Large intestine (tissue), 3 donors: Measurements from ENCODE around the gene STMN1. TPM values are rescaled to one million over a fixed set of nuclear protein-coding genes. Genes with fewer than 3 reads are reported as not detected.
A peak's percentile ranks its signal among the peaks of the same experiment; 100 is the strongest.

ENCODE experiments used
- DNase-seq, 2 donors: peaks; one replicate each; pipeline versions ENCODE4 v3.0.0 to v3.0.0-alpha.2; 2013
- H3K27ac ChIP-seq: one replicate; pipeline ENCODE4 v1.5.1; 2013; ENCODE audit warnings: low read length
- H3K27me3 ChIP-seq: 2 replicates; pipeline ENCODE4 v1.6.1; 2013; ENCODE audit warnings: low read length; ENCODE audit not compliant: control insufficient read depth, insufficient read depth
- H3K36me3 ChIP-seq: 2 replicates; pipeline ENCODE4 v1.6.1; 2013; ENCODE audit warnings: low read length; ENCODE audit not compliant: control insufficient read depth, insufficient read depth
- H3K4me1 ChIP-seq: one replicate; pipeline ENCODE4 v1.6.1; 2013; ENCODE audit warnings: low read length; ENCODE audit not compliant: control insufficient read depth, insufficient read depth
- H3K4me3 ChIP-seq: one replicate; pipeline ENCODE4 v1.5.1; 2013; ENCODE audit warnings: low read length
- H3K9me3 ChIP-seq: one replicate; pipeline ENCODE4 v1.6.1; 2013; ENCODE audit warnings: mild to moderate bottlenecking, low read depth, low read length, moderate library complexity; ENCODE audit not compliant: control insufficient read depth
- WGBS: methylation state at CpG from one replicate; pipeline ENCODE4 v1.1.5; 2013; ENCODE audit warnings: low lambda C conversion rate; ENCODE audit not compliant: insufficient coverage; 5-methylcytosine and 5-hydroxymethylcytosine counted together
- polyA plus RNA-seq: library from polyadenylated mRNA; unstranded; fragments of 120-200 nt; gene quantifications from one replicate; pipeline ENCODE4 v1.2.1, GENCODE V29; 2013

The STMN1 gene
- polyA plus RNA-seq, 1 donor = 417 TPM

DNA sequence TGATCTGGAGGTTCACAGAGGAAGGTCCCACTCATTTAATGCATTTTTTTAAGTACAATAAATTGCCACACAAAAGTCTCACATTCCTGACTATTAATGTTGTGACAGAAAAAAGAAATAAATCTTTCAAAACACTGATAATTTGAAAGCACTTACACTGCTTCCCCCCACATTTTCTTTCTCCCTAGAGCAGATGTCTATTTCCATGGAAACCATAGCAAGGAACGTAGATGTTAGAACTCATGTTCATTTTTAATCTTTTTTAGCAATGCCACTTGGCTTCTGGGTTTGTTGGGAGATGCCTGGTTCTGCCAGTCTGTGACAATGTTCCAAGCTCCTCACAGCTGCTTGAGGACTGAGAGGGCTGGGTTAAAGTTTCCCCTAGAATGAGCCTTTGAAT lies 1.9 kb upstream of the STMN1 start:
- no peak for DNase-seq
- Histone ChIP-seq H3K36me3 (peaks cover 5% of the 10 kb centered on the region), H3K27me3 (no peaks in the 10 kb centered on the region), H3K4me1 (peaks cover 11% of the 10 kb centered on the region), H3K27ac (no peak overlapping the region), H3K9me3 (no peaks in the 10 kb centered on the region), H3K4me3 (no peak overlapping the region)
- WGBS = no CpG with 5 or more reads among the region's 1 CpG

DNA sequence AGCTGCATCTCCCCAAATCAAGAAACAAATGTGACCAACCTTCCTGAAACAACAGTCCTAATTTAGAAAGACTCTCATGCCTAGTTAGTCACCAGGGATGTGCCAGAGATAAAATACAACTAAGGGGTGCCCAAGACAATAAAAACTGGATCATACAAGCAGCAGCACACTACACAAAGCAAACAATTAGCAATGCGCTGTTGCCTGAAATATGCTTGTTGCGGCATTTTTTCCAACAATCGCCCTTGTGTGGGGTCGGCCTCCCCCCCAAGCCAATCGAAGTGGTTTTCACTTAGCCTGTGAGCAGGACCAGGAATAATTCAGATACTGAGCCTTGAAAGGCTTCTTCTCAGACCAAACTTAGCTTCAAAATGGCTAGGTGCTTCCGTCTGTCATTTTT lies 1.4 kb upstream of the STMN1 start:
- DNase-seq = no peak
- no CpG with 5 or more reads among the region's 6 CpGs for WGBS
- no peak overlapping the region for H3K27ac ChIP-seq
- peaks cover 12% of the 10 kb centered on the region for H3K4me1 ChIP-seq
- no peaks in the 10 kb centered on the region for H3K27me3 ChIP-seq
- no peaks in the 10 kb centered on the region for H3K9me3 ChIP-seq
- no peak overlapping the region for H3K4me3 ChIP-seq
- peaks cover 8% of the 10 kb centered on the region for H3K36me3 ChIP-seq

DNA sequence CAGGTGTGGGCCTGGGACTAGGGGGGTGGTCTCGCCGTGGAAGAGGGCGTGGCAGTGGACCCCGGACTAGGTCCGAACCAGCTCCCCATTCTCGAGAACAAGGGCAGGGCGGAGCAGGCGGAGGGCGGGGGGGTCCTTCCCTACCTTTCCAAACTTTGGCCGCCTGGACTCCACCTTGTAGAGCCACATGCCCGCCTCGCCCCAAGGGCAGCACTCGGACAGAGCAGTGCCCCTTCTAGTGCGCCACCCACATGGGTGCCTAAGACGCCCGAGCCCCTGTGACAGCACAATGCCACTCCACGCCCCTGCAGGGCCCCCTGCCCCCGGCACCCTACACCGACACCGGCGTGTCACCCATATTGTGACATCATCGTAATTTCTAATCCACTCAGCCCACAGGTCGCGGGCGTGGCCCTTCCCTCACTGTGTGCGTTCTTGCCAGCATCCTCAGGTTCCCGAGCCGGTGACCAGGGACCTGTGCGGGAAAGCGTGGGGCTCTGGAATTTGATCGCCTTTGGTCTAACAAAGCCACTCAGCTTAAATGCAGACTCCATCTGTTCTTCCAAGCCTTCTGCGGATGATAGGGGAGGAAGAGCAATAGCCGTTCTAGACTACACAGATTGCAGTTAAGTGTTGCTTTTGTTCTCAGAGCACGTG lies 553 bp upstream of the STMN1 start:
- WGBS = no CpG with 5 or more reads among the region's 34 CpGs
- DNase-seq = peak; percentile 33 to 68
- H3K4me1 ChIP-seq = peaks cover 12% of the 10 kb centered on the region
- no peaks in the 10 kb centered on the region for H3K9me3 ChIP-seq
- H3K27ac ChIP-seq = no peak overlapping the region
- peak overlapping the region; percentile 65 for H3K4me3 ChIP-seq
- H3K27me3 ChIP-seq = no peaks in the 10 kb centered on the region
- peaks cover 11% of the 10 kb centered on the region for H3K36me3 ChIP-seq

DNA sequence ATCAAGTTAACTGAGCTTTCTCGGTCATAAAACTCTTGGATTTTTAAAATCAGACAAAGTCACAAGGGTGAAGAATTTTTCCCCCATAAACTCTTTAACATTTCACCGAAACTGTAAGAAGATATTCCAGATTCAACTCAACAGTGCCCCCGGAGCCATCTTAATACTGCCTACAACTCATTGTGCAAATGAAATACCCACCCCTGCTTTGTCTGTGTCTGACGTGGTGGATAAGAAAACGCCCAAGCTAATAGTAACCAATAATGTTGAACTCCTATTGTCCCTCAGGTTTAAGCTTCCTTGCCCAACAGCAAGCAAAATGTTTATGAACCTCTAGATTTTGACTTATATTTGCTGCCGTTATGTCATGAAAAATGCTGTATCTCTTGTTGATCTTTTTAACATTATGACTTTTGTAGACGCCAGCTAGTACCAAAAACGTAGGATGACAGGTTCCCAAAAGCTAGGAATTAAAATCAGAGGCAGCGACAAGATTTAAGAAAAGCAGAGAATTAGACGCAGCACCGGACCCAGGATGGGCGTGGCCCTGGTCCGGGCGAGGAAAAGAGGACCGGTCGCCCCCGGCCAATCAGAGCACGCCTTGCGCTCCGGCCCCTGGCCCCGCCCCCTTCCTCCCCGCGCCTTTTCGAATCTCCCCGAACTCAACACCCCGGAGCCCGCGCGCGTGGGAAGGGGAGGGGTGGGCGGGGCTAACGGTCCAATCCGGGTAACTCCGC lies 1.1 kb downstream of the STMN1 start:
- H3K27me3 ChIP-seq = no peaks in the 10 kb centered on the region
- H3K27ac ChIP-seq = peak overlapping the region; percentile 56
- H3K4me3 ChIP-seq = peak overlapping the region; percentile 65
- WGBS = 0% methylated on average over 2 of the region's 34 CpGs
- no peaks in the 10 kb centered on the region for H3K9me3 ChIP-seq
- peak; percentile 81 to 88 for DNase-seq
- peaks cover 27% of the 10 kb centered on the region for H3K36me3 ChIP-seq
- H3K4me1 ChIP-seq = peaks cover 12% of the 10 kb centered on the region

DNA sequence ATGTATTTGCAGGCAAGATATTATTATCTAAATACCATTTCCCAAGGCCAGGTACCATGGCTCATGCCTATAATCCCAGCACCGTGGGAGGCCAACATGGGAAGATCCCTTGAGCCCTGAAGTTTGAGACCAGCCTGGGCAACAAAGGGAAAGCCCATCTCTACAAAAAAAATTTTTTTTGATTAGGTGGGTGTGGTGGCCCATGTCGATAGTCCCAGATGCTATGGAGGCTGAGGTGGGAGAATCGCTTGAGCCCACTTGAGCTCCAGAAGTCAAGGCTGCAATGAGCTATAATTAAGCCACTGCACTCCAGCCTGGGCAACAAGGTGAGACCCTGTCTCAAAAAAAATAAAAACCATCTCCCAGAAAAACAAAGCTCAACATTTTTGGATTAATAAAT lies 2.2 kb downstream of the STMN1 start:
- H3K9me3 ChIP-seq = no peaks in the 10 kb centered on the region

DNA sequence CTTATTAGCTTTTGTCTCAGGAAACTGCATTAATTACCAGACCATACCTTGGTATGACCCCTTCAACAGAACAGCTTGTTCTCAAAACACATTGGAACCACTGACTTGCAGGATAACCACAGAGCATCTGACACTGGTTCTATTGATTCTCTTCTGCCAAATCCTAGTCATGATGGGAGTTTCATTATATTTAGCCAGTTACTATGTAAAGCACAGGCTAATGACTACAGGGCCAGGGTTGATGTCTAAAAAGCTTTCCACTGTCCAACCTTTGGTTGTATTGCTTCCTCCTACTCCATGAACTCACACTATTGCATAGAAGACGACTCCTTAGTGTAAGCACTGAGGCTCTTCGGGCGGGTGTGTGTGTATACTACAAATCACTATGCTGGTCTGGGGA lies 3.8 kb downstream of the STMN1 start:
- Histone ChIP-seq H3K9me3 (no peaks in the 10 kb centered on the region), H3K4me3 (no peak overlapping the region), H3K27ac (no peak overlapping the region), H3K4me1 (peaks cover 12% of the 10 kb centered on the region), H3K27me3 (no peaks in the 10 kb centered on the region), H3K36me3 (peaks cover 48% of the 10 kb centered on the region)
- DNase-seq = no peak
- no CpG with 5 or more reads among the region's 3 CpGs for WGBS

More for the DNA sequence above, 2.2 kb downstream of the STMN1 start:
- Histone ChIP-seq H3K4me3 (no peak overlapping the region), H3K27ac (no peak overlapping the region), H3K27me3 (no peaks in the 10 kb centered on the region), H3K4me1 (peaks cover 12% of the 10 kb centered on the region), H3K36me3 (peaks cover 35% of the 10 kb centered on the region)
- DNase-seq = no peak
- WGBS = no CpG with 5 or more reads among the region's 3 CpGs

DNA sequence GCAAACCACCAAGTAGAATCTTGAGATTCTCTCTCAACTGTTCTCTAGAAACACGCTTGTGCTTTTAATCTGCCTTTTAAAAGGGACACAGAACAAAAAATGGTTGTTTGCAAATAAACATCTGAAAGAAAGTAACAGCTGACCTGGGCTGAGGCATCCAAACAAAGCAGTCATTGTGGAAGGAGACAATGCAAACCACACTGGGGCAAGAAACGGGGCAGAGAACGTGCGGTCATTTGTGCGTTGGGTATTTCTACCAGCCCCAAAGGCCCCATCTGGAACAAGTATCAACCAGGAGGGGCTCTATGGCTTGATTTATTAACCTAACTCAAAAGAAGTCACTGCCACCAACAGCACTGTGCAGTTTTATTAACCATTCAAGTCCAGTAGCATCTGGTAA lies 6.0 kb downstream of the STMN1 start:
- Histone ChIP-seq H3K27me3 (no peaks in the 10 kb centered on the region), H3K4me1 (peaks cover 13% of the 10 kb centered on the region), H3K27ac (no peak overlapping the region), H3K9me3 (no peaks in the 10 kb centered on the region), H3K4me3 (no peak overlapping the region), H3K36me3 (peaks cover 48% of the 10 kb centered on the region)
- DNase-seq = no peak
- WGBS = no CpG with 5 or more reads among the region's 5 CpGs

DNA sequence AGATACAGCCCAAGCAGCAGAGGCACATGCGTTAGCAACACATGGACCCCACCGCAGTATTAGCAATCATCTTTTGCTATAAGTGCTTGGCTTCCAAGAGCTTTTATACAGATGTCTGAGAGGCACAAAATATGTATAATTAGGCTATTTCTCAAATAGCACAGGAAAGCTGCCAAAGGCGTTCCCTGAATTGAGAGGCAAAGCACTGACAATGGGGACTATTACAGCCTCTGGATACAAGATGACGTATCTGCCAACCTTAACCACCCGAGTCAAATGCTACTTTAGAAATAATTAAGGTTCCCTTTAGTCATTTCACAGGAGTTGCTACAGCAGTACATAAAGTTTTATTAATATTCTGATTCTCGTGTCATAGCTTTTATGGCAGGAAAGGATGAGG lies 6.4 kb downstream of the STMN1 start:
- Histone ChIP-seq H3K27ac (no peak overlapping the region), H3K27me3 (no peaks in the 10 kb centered on the region), H3K36me3 (peaks cover 48% of the 10 kb centered on the region), H3K4me1 (peaks cover 13% of the 10 kb centered on the region), H3K4me3 (no peak overlapping the region), H3K9me3 (no peaks in the 10 kb centered on the region)
- no peak for DNase-seq
- no CpG with 5 or more reads among the region's 6 CpGs for WGBS

DNA sequence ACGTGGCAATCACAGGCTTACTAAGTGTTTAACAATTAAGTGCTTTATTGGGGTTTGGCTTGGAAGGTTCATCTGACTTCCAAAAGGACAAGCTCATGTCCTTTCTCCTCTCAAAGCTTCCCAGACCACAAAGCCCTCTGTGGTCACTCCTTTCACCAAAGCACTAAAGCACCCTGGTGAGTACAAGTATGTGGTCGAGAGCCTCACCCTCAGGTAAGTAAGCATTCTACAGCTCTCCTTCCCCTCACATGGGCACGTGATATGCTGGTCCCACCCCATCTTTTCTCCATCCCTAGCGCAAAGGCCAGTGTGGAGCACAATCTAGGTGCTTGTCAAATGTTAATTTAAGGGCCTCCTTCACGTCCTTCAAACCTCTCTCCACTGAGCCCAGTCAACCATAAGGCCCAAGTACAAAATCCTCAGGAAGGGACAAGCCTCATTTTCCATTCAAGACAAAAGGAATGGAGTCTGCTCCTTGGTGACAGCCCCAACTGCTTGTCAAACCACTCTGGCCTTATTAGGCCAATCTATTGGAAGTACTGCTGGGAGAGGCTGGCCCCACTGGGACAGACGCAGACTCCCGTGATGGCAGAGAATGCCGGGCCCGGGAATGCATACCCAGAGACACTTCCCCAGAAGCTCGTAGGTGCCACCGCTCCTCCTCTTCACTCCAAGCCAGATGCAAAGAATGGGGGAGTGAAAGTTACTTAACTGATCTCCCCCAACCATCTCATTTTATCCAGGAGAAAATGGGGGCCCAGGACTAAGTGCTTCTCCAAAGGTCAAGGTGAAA lies 7.8 kb downstream of the STMN1 start:
- Histone ChIP-seq H3K4me3 (no peak overlapping the region), H3K27ac (no peak overlapping the region), H3K9me3 (no peaks in the 10 kb centered on the region), H3K27me3 (no peaks in the 10 kb centered on the region), H3K4me1 (peaks cover 10% of the 10 kb centered on the region), H3K36me3 (peaks cover 45% of the 10 kb centered on the region)
- WGBS = no CpG with 5 or more reads among the region's 11 CpGs
- no peak for DNase-seq

DNA sequence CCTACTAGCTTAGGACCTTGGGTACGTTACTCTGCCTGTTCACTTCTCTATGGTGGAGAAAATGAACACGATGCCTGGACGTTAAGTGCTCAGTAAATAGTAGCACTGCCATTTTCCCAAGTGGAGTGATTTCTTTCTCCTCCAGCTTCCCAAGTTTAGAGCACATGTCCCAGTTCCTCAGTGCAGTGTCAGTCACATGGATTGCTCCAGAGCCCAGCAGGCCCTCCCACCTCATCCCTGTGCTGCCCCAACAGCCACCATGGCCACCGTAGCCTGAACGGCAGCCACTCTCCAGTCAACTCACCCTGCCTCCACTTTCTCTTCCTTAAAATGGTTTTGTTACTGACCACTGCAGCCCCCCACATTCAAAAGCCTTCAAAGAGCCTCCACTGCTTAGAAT lies 8.5 kb downstream of the STMN1 start:
- H3K9me3 ChIP-seq = no peaks in the 10 kb centered on the region
- no peak overlapping the region for H3K27ac ChIP-seq
- peaks cover 41% of the 10 kb centered on the region for H3K36me3 ChIP-seq
- no peak overlapping the region for H3K4me3 ChIP-seq
- peaks cover 11% of the 10 kb centered on the region for H3K4me1 ChIP-seq
- DNase-seq = no peak
- no peaks in the 10 kb centered on the region for H3K27me3 ChIP-seq
- WGBS = no CpG with 5 or more reads among the region's 5 CpGs
